SU-DHL-6 (cell line): ENCODE results near the gene PHF21B.

Experiments used
- CTCF ChIP-seq: fragments of 200-600 bp; sonication (generic); IDR thresholded peaks from one replicate; pipeline ENCODE4 v1.5.1; 2017; ENCODE audit warnings: antibody characterized with exemption, mild to moderate bottlenecking, low read length, moderate library complexity; ENCODE audit not compliant: insufficient read depth, poor library complexity, severe bottlenecking
- EZH2phosphoT487 ChIP-seq: fragments of 200-600 bp; sonication (generic), shearing (Covaris generic); conservative IDR thresholded peaks from 2 replicates; pipeline ENCODE4 v1.6.1; 2018; ENCODE audit warnings: mild to moderate bottlenecking, antibody characterized with exemption, low read length, moderate library complexity, mixed read lengths

DNA sequence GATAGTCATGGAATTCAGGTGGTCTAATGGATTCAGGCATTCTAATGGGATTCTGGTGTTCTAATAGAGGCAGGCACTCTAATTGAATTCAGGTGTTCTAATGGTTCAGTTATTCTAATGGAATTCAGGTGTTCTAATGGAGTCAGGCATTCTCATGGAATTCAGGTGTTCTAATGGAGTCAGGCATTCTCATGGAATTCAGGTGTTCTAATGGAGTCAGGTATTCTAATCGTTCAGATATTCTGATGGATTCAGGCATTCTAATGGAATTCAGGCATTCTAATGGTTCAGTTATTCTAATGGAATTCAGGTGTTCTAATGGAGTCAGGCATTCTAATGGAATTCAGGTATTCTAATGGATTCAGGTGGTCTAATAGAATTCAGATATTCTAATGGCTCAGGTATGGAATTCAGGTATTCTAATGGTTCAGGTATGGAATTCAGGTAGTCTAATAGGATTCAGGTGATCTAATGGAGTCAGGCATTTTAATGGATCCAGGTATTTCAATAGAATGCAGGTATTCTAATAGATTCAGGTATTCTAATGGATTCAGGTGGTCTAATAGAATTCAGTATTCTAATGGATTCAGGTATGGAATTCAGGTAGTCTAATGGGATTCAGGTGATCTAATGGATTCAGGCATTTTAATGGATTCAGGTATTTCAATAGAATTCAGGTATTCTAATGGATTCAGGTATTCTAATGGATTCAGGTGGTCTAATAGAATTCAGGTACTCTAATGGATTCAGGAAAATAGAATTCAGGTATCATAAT, 22.0 kb upstream of the PHF21B start:
- TF ChIP-seq CTCF (no peak), EZH2phosphoT487 (no peak)
